ENCODE measurements around the gene PRRG1.

Gene PRRG1

DNA sequence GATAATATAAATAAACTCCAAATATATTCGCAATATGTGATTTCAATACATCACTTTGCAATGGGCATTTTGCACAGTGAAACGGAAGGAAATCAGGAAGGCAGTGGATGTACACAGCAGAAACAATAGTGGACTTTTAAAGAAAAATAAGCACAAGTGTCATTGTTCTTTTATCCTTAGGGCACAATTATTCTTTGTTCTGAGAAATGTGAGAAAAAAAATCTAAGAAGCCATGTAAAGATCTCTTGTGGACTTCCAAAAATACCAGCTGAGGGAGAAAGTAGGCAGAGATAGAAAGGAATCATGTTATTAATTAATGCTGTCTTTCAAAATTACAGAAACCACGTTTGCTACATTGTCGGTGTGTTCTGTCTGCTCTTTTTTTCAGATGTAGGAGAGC, 17.6 kb upstream of the PRRG1 start:
- H3K4me3 ChIP-seq (ENCODE audit: low read depth, low read length), result no peak overlapping the region
- TF ChIP-seq, protein P1, sequence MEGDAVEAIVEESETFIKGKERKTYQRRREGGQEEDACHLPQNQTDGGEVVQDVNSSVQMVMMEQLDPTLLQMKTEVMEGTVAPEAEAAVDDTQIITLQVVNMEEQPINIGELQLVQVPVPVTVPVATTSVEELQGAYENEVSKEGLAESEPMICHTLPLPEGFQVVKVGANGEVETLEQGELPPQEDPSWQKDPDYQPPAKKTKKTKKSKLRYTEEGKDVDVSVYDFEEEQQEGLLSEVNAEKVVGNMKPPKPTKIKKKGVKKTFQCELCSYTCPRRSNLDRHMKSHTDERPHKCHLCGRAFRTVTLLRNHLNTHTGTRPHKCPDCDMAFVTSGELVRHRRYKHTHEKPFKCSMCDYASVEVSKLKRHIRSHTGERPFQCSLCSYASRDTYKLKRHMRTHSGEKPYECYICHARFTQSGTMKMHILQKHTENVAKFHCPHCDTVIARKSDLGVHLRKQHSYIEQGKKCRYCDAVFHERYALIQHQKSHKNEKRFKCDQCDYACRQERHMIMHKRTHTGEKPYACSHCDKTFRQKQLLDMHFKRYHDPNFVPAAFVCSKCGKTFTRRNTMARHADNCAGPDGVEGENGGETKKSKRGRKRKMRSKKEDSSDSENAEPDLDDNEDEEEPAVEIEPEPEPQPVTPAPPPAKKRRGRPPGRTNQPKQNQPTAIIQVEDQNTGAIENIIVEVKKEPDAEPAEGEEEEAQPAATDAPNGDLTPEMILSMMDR (IDR thresholded peaks at IDR 0.05; ENCODE audit: low read depth, low read length), result no peak

DNA sequence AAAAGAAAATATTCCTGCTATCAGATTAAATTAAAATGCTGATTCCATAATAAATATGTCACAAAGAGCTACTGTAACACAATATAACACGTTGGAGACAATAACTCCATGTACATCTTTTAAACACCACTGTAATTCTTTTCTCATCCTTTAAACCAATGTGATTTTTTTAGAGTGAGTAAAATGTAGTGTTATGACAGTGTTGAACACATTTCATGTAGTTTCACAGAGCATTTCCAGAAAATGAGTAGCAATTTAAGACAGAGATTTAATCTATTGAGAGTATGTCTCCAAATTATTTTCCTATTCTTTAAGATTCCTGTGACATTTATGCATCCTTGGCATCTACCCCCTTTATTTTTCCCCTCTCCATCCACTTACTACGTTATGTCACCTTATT, 17.1 kb upstream of the PRRG1 start:
- TF ChIP-seq, protein P1 (IDR thresholded peaks at IDR 0.05; ENCODE audit: low read depth, low read length), result no peak
- no peak overlapping the region for H3K4me3 ChIP-seq (ENCODE audit: low read depth, low read length)

DNA sequence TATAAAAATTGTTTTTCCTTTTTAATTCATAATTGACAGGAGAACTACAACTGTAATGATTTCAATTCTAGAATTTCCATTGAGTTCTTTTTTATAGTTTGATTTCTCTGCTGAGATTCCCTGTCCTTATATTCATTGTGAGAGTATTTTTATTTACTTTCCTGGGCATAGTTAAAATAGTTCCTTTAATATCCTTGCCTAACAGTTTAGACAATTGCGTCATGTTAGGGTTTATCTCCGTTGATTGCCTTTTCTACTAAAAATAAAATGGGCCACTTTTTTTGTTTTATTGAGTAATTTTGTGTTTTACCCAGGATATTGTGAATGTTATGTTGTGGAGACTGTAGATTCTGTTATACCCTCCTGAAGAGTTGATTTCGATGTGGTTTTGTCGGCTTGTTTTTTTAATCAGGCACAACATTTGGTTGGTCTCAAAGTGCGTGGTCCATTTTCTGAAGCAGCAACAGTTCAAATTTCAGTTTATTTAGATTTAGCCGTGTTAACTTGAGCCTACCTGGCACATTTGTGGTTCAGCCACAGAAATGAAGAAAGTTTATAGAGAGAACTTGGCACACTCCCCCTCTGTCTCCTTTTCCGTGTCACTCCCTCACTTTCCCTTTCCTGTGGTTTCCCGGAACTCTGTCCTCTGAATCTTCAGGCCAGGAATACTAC, 16.0 kb upstream of the PRRG1 start:
- TF ChIP-seq, protein P1 (IDR thresholded peaks at IDR 0.05; ENCODE audit: low read depth, low read length), result no peak
- H3K4me3 ChIP-seq (ENCODE audit: low read depth, low read length), result peak overlapping the region; percentile 14; the same call in 1 of the 2 replicates

DNA sequence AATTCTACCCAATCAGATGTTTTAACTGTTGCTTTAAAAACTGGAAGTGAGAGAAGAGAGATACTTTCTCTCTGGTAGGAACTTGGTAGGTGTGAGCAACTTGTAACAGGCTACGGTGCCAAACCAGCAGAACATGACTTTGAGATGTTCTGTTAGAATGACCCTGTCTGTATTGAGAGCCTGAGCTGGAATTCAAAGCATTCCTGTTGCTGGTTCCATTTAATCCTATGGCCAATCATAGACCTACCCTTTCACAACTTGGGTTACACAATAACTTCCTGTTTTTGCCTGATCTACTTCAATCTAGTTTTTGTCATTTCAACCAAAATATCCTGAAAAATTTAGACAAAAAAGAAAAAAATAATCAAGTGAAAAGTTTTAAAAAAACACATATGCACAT, 1.7 kb upstream of the PRRG1 start:
- TF ChIP-seq, protein P1 (IDR thresholded peaks at IDR 0.05; ENCODE audit: low read depth, low read length), result no peak
- H3K4me3 ChIP-seq (ENCODE audit: low read depth, low read length), result no peak overlapping the region

DNA sequence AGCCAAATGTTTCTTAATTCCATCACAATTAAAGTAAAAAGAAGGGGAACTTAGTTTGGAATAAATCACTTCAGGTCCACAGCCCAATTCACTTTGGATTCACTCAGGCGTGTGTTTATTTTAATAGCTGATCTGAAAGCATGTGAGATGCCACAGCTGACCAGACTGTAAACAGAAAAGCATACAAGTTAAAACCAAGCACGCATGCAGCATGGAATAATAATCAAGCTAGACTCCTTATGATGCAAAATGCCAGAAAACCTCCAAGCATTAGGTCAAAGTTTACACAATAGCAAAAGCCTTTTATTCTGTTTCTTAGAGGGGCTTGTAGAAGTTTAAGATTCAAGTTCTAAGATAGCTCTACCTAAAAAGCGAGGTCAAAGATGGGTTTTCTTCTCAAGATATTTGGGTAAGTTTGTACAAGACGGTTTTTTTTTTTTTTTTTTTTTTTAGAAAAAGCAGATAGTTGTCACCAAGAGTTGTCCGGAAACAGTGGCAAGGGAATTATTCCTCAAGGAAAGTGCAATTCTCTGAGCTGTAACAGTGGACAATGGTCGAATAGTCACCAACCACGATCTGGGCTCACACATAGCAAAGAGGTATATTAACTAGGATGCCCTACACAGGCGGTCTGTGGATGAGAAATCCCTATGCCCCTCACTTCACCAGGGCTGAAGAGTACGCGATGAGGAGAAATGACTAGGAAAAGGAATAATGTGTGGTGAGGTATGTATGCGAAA, 763 bp upstream of the PRRG1 start:
- TF ChIP-seq, protein P1 (IDR thresholded peaks at IDR 0.05; ENCODE audit: low read depth, low read length), result no peak
- H3K4me3 ChIP-seq (ENCODE audit: low read depth, low read length), result peak overlapping the region; percentile 53

DNA sequence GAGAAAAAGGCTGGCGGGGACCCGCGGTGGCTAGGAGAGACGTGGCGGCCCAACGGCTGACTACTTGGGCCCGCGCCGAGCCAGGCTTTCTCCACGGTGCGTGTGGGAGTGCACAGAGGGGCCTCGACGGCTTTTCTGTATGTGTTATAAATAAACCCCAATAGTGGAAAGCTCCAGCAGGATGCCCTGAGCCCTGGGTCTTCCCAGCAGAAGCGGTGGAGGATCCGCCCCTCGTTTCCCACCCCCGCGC, 268 bp upstream of the PRRG1 start:
- H3K4me3 ChIP-seq (ENCODE audit: low read depth, low read length), result peak overlapping the region; percentile 53
- TF ChIP-seq, protein P1 (IDR thresholded peaks at IDR 0.05; ENCODE audit: low read depth, low read length), result no peak

DNA sequence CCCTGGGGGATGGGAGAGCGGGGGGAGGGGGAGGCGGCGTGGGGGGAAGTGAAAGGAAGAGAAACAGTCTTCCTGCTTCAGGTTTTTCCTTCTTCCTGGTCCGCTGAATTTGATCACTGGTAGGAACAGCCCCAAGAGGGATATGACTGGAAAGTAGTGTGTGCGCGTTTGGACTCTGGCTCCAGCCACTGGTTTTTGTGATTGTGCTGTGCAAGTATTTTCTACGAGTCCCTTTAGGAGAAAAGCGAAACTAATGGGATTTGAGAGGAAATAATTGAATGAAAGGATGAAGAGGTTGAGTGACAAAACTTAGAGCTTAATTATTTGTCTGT, 836 bp downstream of the PRRG1 start:
- H3K4me3 ChIP-seq (ENCODE audit: low read depth, low read length), result peak overlapping the region; percentile 72
- TF ChIP-seq, protein P1 (IDR thresholded peaks at IDR 0.05; ENCODE audit: low read depth, low read length), result no peak

All from WI38 (cell line).